Endothelial cell of umbilical vein (primary cell): ENCODE data around the gene SRGAP3. TPM values are rescaled to one million over a fixed set of nuclear protein-coding genes. Genes with fewer than 3 reads are reported as not detected.

ENCODE experiments used
- BruUV-seq: library from RNA; stranded (reverse); fragments of 400-500 nt; replicated peaks from 2 replicates; lab custom pipeline; 2021; lab: Mats Ljungman, UMichigan
- CTCF ChIA-PET: fragments of 300-600, 350-600 bp; sonication (Branson Sonifier 250); formaldehyde crosslinking; loops from one replicate; lab custom pipeline; 2021; ENCODE audit warnings: antibody characterized with exemption, inconsistent platforms; lab: Charles Lee
- POLR2A ChIA-PET: fragments of 300-600, 350-600 bp; sonication (Branson Sonifier 250); formaldehyde crosslinking; loops from one replicate; lab custom pipeline; 2021; ENCODE audit warnings: antibody characterized with exemption, inconsistent platforms; lab: Charles Lee
- DNase-seq: peaks from one replicate; pipeline ENCODE4 v3.0.0-alpha.2; 2011; ENCODE audit warnings: low read depth, low spot score
- FAIRE-seq: peaks from 2 replicates; lab custom pipeline; 2011; peaks lifted over from hg19 to GRCh38; lab: Jason Lieb, UNC
- H2AFZ ChIP-seq: 2 replicates; pipeline ENCODE4 v1.6.0; 2012; ENCODE audit warnings: low read depth, low read length, control low read depth, inconsistent platforms
- H3K27ac ChIP-seq: 2 replicates; pipeline ENCODE4 v1.5.1; 2011; ENCODE audit warnings: low read depth, mild to moderate bottlenecking, control low read depth, low read length, moderate library complexity; ENCODE audit not compliant: insufficient read depth
- H3K27me3 ChIP-seq, 2 experiments: 2 replicates each; pipeline versions ENCODE4 v1.6.0 to v1.6.1; 2011; ENCODE audit warnings: low read length in 2 of 2, mixed read lengths in 1 of 2; ENCODE audit not compliant: control insufficient read depth in 2 of 2, insufficient read depth in 2 of 2
- H3K36me3 ChIP-seq, 2 experiments: 2 replicates in 1 of 2; 3 replicates in 1 of 2; pipeline ENCODE4 v1.5.1; 2011; ENCODE audit warnings: low read length in 2 of 2, mild to moderate bottlenecking in 1 of 2, moderate library complexity in 1 of 2; ENCODE audit not compliant: control insufficient read depth in 2 of 2, insufficient read depth in 2 of 2; ENCODE audit errors: extremely low read depth in 1 of 2
- H3K4me1 ChIP-seq: 3 replicates; pipeline ENCODE4 v1.5.1; 2011; ENCODE audit warnings: mild to moderate bottlenecking, low read length; ENCODE audit not compliant: control insufficient read depth, insufficient read depth; ENCODE audit errors: extremely low read depth
- H3K4me2 ChIP-seq: 2 replicates; pipeline ENCODE4 v1.6.1; 2011; ENCODE audit warnings: low read length, control low read depth, mixed read lengths; ENCODE audit not compliant: insufficient read depth
- H3K4me3 ChIP-seq, 3 experiments: fragments of 200-600 bp in 1 of 3; sonication (generic), shearing (Covaris generic) in 1 of 3; replicated peaks in 1 of 3; 2 replicates each; pipeline ENCODE4 v1.5.1; 2011 to 2016; ENCODE audit warnings: control low read depth in 3 of 3, low read length in 3 of 3, mild to moderate bottlenecking in 2 of 3, inconsistent platforms in 1 of 3, low read depth in 1 of 3, moderate library complexity in 1 of 3; ENCODE audit not compliant: insufficient read depth in 1 of 3
- H3K79me2 ChIP-seq: 2 replicates; pipeline ENCODE4 v1.6.0; 2012; ENCODE audit warnings: low read length, inconsistent platforms; ENCODE audit not compliant: control insufficient read depth, insufficient read depth
- H3K9ac ChIP-seq: replicated peaks from 2 replicates; pipeline ENCODE3; 2011; ENCODE audit warnings: low read length, control low read depth; ENCODE audit not compliant: insufficient read depth; ENCODE audit errors: extremely low read depth
- H3K9me1 ChIP-seq: replicated peaks from 3 replicates; pipeline ENCODE4 v1.6.0; 2011; ENCODE audit warnings: mild to moderate bottlenecking, low read length; ENCODE audit not compliant: control insufficient read depth, insufficient read depth; ENCODE audit errors: extremely low read depth
- H3K9me3 ChIP-seq: replicated peaks from 2 replicates; pipeline ENCODE4 v1.5.1; 2012; ENCODE audit warnings: low read length, inconsistent platforms; ENCODE audit not compliant: control insufficient read depth, insufficient read depth
- H4K20me1 ChIP-seq: replicated peaks from 2 replicates; pipeline ENCODE3; 2011; ENCODE audit warnings: mild to moderate bottlenecking, low read length; ENCODE audit not compliant: control insufficient read depth, insufficient read depth; ENCODE audit errors: extremely low read depth
- EZH2 ChIP-seq: IDR thresholded peaks from 2 replicates; pipeline ENCODE4 v1.6.1; 2012; ENCODE audit warnings: borderline replicate concordance, low read depth, mild to moderate bottlenecking, moderate library complexity, low read length, inconsistent platforms; ENCODE audit not compliant: severe bottlenecking
- FOS ChIP-seq: IDR thresholded peaks from 2 replicates; pipeline ENCODE4 v1.6.1; 2011; ENCODE audit warnings: mild to moderate bottlenecking, low read length, moderate library complexity, borderline replicate concordance; ENCODE audit not compliant: insufficient read depth
- GATA2 ChIP-seq: IDR thresholded peaks from 2 replicates; pipeline ENCODE4 v1.7.0; 2011; ENCODE audit warnings: low read depth, mild to moderate bottlenecking, moderate library complexity, mixed read lengths, low read length; ENCODE audit not compliant: insufficient read length, insufficient read depth
- JUN ChIP-seq: IDR thresholded peaks from 2 replicates; pipeline ENCODE4 v1.6.1; 2011; ENCODE audit warnings: borderline replicate concordance, low read depth; ENCODE audit not compliant: insufficient read length, insufficient read depth
- POLR2A ChIP-seq: IDR thresholded peaks from 2 replicates; pipeline ENCODE4 v1.6.1; 2012; ENCODE audit warnings: low read depth, mild to moderate bottlenecking, control low read depth, low read length
- POLR2AphosphoS5 ChIP-seq: IDR thresholded peaks from 2 replicates; pipeline ENCODE4 v1.6.1; 2012; ENCODE audit warnings: low read depth, mild to moderate bottlenecking, control low read depth, low read length, moderate library complexity; ENCODE audit not compliant: insufficient read depth
- dilution Hi-C: fragments of 300-500 bp; cut with MboI; formaldehyde crosslinking; loops from one replicate; pipeline ENCODE4 v1.15.0; 2019; ENCODE audit warnings: low sequenced_read_pairs; ENCODE audit not compliant: extremely low pct_ligation_motif_present
- intact Hi-C: fragments of 100-400 bp; cut with micrococcal nuclease; formaldehyde crosslinking; loops from one replicate; pipeline ENCODE4 v1.10.0; 2022
- polyA plus RNA-seq, 4 experiments: library from polyadenylated mRNA; depleted of rRNA in 3 of 4; stranded (reverse) in 3 of 4; unstranded in 1 of 4; fragments of >200 nt; gene quantifications; 2 replicates each; pipeline versions ENCODE4 v1.2.1 to v1.2.3, GENCODE V29; 2011 to 2012; ENCODE audit warnings: missing spikeins in 1 of 4
- total RNA-seq: library from RNA; stranded (reverse); gene quantifications from 2 replicates; pipeline ENCODE4 v1.2.3, GENCODE V29; 2021
- TF ChIP-seq, protein P1 (sequence below), 2 donors: IDR thresholded peaks; 1 replicate in 1 of 2; 2 replicates in 1 of 2; pipeline ENCODE4 v1.5.1; 2011; ENCODE audit warnings: low read length in 2 of 2, mild to moderate bottlenecking in 2 of 2, moderate library complexity in 2 of 2, control low read depth in 1 of 2, inconsistent platforms in 1 of 2, low read depth in 1 of 2; ENCODE audit not compliant: insufficient read depth in 1 of 2; ENCODE audit errors: extremely low read depth in 1 of 2
- TF ChIP-seq, protein P2 (sequence below): IDR thresholded peaks from 2 replicates; pipeline ENCODE4 v1.6.1; 2011; ENCODE audit not compliant: insufficient read depth, insufficient read length

Gene SRGAP3
- total and polyA plus RNA-seq, 2 donors (not counting 3 experiments of a cell fraction or from before 2014, with no cell fraction given): 0.06 TPM; not detected in 1

DNA sequence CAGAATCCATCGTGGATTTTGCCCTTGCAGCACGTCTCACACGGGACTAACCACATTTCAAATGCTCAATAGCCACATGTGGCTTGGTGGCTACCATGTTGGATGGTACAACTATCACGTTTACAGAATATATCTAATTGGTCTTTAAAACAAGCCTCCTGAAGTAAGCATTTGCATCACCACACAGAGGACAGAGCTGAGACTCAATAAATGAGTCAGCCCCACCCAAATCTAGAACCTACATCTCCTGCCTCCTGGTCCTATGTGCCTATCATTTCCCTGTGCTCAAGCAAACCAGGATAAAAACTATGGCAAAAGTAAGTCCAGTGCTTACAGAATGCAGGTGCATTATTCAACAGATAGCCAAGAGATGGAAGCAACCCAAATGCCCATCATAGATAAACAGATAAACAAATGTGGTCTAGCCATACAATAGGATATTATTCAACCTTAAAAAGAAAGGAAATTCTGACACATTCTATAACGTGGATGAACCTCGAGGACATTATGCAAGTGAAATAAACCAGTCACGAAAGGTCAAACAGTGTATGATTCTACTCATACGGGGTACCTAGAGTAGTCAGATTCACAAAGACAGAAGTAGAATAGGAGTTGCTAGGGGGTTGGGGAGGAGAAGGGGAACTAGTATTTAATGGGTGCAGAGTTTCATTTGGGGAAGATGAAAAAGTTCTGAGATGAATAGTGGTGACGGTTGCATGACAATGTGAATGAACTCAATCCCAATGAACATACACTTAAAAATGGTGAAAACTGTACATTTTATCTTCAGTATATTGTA, 43.9 kb downstream of the SRGAP3 start:
- no peak for FAIRE-seq
- no TSS peak for BruUV-seq
- H3K9me1 ChIP-seq: no peaks in the 10 kb centered on the region
- H3K9ac ChIP-seq: no peak overlapping the region
- no peak overlapping the region for H3K4me2 ChIP-seq
- intact Hi-C loops (no loop called here), dilution Hi-C loops (no loop called here)
- POLR2A ChIA-PET: no interaction called here
- H3K79me2 ChIP-seq: no peaks in the 10 kb centered on the region
- CTCF ChIA-PET: no interaction called here
- no peak overlapping the region for H3K4me3 ChIP-seq
- H3K36me3 ChIP-seq: no peaks in the 10 kb centered on the region
- H4K20me1 ChIP-seq: no peaks in the 10 kb centered on the region
- no peaks in the 10 kb centered on the region for H3K4me1 ChIP-seq
- H3K9me3 ChIP-seq: no peaks in the 10 kb centered on the region
- H3K27ac ChIP-seq: no peak overlapping the region
- TF ChIP-seq POLR2A (no peak), JUN (no peak), FOS (no peak), EZH2 (no peak), GATA2 (no peak), POLR2AphosphoS5 (no peak)
- TF ChIP-seq, protein P1, sequence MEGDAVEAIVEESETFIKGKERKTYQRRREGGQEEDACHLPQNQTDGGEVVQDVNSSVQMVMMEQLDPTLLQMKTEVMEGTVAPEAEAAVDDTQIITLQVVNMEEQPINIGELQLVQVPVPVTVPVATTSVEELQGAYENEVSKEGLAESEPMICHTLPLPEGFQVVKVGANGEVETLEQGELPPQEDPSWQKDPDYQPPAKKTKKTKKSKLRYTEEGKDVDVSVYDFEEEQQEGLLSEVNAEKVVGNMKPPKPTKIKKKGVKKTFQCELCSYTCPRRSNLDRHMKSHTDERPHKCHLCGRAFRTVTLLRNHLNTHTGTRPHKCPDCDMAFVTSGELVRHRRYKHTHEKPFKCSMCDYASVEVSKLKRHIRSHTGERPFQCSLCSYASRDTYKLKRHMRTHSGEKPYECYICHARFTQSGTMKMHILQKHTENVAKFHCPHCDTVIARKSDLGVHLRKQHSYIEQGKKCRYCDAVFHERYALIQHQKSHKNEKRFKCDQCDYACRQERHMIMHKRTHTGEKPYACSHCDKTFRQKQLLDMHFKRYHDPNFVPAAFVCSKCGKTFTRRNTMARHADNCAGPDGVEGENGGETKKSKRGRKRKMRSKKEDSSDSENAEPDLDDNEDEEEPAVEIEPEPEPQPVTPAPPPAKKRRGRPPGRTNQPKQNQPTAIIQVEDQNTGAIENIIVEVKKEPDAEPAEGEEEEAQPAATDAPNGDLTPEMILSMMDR (IDR thresholded peaks at IDR 0.05; ENCODE audit: extremely low read depth in 1 of 2, insufficient read depth in 1 of 2, low read depth in 1 of 2, low read length in 2 of 2): no peak
- TF ChIP-seq, protein P2, sequence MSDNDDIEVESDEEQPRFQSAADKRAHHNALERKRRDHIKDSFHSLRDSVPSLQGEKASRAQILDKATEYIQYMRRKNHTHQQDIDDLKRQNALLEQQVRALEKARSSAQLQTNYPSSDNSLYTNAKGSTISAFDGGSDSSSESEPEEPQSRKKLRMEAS: no peak
- no peaks in the 10 kb centered on the region for H3K27me3 ChIP-seq
- H2AFZ ChIP-seq: no peak overlapping the region
- no peak for DNase-seq
